ENCODE results near the gene ALDH1A2.
A peak's percentile ranks its signal among the peaks of the same experiment; 100 is the strongest.

Gene ALDH1A2

DNA sequence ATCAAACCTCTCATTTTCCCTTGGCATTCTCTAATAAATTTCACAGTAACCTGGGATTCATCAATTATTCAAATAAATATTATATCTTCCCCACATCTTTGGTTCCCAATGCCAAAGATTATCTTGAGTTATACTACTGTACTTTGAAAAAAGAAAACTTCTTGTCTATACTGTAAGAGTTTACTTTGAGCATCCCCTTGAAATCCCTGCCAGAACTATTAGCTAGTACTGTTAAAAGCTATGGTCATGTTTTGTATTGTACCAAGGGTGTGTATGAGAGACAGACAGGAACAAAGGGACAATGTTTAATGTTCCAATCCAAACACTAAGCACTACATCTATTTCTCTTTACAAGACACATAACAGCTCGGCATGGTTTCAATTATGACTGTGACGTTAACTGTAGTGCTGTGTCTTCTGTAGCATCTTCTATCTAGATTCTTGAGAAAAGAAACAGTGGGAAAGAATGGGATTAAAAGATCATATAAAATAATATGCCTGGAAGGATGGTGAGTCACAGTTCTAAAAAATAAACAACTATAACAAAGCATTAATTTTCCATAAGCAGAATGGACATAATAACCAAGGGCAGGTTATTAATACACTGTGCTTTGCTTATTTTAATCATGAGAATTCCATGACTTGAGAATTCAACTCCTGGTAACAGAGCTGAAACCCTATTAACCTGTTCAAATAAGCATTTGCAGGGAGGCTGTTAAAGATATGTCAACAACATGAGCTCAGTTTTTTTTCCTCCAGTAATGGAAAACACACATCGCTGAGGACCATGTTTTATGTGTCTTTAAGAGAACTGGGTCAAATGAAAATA is 71.1 kb downstream of the ALDH1A2 start:
- DNase-seq: no peak

DNA sequence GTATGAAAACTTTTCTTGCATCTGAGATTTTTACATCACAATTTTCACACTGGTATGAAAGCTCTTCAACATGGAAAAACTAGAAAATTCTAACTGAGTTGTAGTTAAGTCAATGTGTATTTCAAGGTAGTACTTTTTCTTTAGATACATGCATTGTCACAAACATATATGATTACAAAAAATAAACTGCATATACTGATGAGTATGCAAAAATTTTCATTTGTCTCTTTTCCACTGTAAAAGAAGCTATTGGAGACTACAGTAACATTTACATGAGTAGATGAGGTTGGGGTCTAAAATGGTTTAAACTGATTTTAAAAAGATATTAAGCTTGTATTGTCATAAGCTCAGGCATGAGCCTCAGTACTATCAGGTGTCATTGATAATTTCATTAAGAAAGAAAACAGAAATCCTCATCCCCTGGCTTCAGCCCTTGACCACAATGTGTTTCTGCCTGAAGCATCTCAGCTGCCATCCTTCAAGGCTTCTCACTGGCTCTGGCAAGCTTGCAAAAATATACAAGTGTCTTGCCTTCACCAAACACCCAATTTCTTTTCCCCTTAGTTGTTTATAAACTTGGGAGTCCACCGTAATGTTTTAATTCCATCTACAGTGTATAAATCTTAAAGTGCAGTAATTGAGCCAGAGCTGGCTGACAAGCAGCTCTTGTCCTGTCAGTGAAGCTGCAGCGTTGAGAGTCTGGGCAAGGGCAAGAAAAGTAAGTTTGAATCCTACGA is 71.9 kb downstream of the ALDH1A2 start:
- DNase-seq: no peak

DNA sequence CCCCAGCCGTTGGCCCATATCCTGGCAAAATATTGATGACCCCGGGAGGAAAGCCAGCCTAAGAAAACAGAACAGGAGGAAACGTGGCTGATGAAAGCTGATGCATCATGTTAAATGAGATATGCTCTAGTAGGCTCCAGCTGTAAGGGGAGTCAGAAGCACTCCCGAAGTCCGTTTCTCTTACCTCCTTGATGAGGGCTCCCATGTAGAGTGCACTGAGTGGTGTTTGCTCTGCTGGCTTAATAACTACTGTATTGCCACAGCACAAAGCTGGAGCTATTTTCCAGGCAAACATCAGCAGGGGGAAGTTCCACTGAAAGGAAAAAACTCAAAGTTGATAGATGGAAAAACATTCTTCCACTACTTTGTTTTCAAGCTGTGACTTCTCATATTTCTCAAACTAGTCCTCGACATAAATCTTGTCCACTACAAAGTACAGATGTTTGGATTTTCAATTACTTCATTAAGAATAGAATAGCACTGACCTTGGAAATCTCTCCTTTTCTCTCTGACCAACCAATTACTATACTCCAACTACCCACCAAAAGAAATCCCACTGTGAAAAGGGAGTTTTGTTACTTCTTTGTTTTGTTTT is 72.7 kb downstream of the ALDH1A2 start:
- no peak for DNase-seq

DNA sequence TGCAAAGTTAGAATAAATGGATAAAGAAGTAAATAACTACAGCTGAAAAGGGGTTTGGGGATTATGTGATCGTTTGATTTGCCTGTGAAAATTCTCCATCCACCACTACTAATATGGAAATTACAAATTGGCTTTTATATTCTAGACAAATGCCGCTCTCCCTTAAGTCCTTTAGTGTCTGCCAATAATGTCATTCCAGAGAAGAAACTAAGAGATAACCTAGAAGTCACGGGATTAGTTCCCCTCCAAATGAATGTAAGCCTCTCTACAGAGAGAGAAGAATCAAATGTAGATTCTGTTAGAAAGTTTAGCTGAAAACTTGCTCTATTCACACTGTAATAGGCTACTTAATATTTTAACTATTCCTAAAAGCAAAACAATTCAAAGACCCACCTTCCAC is 92.0 kb downstream of the ALDH1A2 start:
- DNase-seq: no peak

DNA sequence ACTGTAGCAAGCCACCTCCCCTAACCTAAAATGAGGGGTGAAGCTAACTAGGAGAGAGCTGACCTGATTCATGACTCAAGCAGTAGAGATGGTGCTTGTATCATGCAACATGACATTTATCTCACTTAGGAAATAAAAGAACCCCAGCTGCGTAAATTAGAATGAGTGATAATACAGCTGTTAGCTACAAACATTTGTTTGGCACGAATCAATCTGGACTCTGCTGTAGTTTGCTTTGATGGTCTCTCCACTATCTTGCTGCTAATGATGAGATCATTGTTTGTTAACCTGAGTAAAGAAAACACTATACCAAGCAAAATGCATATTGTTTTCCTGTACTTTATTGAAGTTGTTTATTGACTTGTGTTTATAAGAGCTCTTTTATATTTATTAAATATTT is 92.6 kb downstream of the ALDH1A2 start:
- no peak for DNase-seq

DNA sequence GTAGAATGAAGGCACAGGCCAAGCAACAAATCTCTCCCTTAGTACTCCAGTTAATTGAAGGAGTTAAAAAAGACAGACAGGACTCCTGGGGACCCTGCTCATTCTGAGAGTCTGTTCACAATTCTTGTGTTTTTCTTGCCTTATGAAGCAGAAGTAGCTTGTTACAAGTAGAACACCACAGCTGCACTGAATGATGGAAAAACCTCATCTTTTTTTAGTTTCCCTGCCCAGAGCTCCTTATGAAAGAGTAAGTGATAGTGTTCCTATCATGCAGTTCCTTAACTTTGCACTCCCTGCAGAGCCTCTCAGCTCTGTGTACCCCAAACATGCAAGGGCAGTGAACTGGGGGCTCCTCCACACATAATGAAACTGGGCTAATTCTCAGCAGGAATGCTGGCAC is 95.5 kb downstream of the ALDH1A2 start:
- no peak for DNase-seq

DNA sequence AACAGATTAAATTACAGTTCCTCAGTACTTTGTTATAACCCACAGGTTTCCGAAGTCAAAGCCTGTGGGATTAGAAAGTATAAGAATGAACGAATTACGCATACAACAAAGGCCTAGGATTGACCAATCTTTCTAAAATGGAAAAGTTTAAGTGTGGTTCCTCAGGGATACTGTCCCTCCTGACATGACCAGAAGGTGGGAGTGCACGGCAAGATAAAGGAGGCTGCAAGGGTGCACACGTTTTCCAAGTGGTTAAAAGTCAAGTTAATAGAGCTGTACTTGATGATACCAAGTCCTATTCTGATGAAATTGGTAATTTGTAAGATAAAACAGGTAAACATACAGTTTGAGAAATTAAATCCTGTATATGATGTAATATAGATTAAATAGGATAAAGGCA is 96.2 kb downstream of the ALDH1A2 start:
- DNase-seq: no peak

DNA sequence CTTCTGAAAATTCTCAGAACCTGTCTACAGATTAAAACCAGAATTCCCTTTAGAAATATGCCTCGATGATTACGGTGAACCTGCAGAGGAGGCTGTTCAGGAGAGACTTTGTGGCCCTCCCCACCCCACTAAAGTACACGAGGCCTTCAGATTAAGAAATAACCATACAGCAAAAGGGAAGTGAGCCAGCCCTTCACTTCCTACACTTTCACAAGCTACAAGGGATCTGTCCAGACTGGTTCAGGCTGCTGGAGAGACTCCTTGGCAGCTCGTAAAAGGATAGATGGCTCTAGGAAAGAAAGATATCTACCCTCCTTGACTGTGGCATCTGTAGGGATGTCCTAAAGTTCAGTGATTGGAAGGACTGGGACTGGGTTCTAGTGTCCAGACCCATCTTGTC is 102.6 kb downstream of the ALDH1A2 start:
- no peak for DNase-seq

DNA sequence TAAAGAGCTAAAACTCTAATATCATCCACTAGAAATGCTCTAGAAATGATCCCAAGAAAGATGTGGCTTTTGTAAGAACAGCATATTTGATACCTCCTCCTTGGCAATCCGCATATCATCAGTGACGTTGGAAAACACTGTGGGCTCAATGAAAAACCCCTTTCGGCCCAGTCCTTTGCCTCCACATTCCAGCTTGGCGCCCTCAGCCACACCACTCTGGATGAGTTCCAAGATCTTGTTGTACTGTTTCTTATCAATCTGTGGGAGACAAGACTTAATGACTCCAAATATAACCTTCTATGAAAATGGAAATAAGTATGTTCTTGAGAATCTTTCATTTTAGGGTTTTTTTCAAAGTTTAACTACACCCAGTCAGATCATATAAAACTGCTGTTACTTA is 103.6 kb downstream of the ALDH1A2 start:
- DNase-seq: no peak

DNA sequence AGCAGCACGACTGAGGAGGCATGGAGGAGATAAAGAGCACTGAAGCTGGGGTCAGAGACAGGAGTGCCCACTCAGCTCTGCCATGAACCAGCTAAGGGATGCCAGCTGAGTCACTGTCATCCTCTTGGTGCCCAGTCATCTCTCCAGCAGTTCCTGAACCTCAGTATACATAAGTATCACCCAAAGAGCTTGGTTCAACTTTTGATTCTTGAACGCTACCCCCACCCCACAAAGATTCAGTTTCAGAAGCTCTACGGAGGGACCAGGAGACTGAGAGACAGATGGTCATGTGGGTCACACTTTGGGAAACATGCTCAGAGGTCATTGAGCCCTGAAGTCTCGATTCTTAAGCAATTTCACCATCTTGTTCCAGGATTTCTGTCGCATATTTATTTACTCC is 108.4 kb downstream of the ALDH1A2 start:
- no peak for DNase-seq

DNA sequence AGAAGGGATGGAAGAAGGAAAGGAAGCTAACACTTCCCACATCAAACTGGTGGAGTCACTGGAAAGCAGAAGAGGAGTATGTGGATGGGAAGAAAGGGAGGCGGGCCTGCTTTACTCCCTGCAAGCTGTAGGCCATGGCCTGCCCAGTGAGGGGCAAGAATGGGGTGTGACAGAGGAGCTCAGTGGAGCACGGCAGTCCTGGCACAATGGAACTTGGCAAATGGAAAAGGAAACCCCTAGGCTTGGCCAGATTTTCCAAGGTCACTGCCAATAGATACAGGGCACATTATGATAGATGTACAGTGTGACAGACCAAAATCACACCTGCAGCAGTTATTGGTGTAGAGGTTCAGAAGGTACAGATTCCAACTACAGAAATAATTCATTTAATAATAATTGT is 111.6 kb downstream of the ALDH1A2 start:
- DNase-seq: no peak

DNA sequence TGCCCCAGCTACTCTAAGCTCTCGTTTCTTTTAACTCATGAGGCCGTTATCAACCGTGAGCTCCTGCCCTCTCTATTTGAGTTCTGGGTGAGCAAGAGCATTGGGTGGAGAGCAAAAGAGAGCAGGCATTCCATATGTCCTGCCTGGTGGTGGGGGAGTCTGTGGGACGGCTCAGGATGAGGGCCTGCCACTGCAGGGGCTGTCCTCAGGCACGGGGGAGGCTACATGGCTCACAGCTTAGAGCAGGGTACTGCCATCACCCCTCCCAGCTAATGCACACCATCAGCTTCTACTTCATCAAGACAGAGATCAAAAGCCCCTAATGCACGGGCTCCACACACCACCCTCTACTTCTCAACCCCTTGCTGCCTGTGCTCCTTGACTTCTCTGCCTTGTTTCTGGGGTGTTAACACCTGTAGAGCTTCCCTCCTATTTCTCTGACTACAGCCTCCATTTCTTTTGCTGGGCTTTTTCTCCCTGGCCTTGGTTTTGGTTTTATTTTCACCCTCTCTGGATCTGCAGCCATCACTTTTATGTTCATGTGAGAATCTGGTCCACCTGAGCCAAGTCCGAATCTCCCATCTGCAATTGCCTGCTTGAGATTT is 114.1 kb downstream of the ALDH1A2 start:
- no peak for DNase-seq

DNA sequence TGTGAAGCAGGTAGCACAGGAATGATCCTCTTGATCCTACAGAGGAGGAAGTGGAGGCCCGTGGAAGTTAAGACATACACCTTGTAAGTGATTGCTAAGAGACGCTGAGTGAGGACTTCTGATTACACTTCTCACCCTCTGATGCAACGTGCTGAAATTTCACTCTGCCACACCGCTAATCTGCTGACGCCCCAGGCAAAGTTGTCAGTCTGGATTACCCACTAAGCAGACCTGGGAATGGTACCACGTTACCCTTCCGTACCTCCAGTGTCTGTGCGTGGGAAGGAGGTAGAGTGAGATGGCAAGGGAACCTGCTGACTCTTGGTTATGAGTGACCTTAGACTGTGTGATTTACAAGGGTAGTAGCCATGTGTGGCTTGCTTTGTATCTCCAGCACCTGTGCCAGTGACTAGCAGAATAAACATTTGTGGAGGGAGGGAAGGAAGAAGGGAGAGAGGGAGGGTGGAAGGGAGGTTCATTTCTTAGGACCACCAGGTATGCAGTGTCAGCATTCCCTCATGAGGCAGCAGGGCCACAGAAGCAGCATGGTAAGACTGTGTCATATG is 115.0 kb downstream of the ALDH1A2 start:
- no peak for DNase-seq

DNA sequence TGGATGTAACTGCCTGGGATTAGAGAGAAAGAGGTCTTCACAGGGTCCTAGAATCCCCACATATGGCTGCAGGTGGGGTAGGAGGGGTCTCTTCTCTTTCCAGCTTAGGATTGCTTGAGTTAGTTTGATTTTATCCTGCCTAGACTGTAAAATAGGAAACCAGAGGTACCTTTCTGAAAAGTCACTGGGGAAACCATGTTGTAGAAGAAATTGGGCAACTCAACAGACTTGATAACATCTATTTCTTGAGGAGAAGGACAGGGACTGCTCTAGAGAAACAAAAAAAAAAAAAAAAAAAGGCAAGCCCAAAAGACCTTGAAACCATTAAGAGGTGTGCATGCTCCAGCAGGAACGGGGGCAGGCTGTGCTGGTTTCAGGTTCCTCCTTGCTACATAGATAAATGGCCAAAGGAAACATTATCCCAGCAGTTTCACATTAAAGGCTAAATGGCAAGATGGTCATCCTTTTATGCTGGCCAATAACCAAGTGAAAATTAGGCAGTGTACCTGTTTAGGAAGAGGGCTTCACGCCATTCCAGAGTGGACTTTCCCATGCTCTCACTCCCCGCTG is 116.1 kb downstream of the ALDH1A2 start:
- no peak for DNase-seq

DNA sequence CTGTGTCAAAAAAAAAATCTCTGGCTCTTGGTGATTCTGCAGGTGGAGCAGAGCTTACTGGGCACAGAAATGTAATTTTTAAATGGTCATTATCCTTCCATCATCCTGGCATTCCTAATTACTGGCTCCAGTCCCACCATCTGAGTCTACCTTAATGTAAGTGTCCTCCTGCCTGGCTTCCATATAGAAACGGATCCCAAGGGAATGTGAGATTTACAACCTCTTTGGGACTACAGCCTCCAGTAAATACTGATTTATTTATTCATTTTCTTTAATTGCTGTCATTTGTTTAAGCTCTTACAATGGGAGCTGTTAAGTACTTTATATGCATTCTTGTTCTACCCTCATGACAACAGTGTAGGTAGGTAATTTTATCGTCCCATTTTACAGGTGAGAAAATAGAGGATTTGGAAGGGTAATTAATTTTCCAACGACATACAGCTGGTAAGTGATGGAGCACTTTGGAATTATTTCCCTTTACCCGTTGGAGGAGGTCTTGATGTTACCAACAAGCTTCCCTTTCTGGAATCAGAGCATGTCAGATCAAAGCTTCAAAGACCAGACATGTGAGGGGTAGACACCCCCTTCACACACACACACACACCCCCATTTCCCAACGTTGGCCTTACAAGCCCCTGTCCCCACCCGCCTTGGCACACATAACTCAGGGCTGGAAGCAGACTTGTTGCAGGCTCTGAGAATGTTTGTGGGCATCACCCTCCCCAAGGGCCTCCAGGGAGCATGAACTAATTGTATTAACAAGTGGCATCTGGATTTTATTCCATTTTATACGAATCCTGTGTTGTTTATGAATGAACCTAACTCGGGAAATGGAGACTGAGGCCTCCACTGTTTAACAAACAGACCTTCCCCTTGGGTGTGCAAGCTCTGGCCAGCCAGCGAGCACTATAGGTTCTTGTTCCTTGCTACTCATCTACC is 116.9 kb downstream of the ALDH1A2 start:
- no peak for DNase-seq

DNA sequence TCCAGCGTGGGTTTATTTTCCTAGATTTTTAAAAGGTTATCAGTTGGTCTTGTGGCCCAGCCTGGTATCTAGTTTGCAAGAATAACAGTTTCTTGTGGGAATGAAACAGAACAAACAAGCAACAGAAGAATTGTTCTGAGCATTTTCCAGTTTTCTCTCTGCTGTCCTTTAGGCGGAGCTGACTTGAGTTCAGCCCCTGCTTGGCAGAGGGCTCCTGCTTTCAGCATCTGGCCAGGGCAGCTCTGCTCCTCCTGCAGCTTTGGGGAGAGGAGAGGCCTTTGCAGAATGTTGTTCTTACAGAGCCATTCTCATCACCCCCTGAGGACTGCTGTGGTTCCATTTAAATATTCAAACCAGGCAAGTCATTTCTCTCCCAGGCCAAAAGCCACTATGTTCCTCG is 117.7 kb downstream of the ALDH1A2 start:
- DNase-seq: peak; percentile 82

DNA sequence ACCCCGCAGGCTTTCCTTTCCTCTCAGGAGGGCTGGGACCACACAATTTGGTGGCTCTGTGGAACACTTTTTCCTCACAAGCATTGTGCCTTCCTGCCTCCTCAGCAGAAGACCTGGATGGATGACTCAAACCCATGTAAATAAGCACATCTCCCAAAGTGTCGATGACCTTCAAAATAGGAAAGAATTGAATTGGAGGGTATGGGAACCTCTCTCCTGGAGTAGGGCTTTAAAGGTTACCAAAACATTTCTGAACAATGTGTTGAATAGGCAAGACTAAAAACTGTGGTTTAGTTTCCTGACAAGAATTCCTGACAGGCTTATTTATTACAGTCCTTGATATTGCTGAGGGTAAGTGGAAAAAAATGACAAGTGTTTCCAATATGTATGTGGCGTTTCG is 118.2 kb downstream of the ALDH1A2 start:
- DNase-seq: no peak

DNA sequence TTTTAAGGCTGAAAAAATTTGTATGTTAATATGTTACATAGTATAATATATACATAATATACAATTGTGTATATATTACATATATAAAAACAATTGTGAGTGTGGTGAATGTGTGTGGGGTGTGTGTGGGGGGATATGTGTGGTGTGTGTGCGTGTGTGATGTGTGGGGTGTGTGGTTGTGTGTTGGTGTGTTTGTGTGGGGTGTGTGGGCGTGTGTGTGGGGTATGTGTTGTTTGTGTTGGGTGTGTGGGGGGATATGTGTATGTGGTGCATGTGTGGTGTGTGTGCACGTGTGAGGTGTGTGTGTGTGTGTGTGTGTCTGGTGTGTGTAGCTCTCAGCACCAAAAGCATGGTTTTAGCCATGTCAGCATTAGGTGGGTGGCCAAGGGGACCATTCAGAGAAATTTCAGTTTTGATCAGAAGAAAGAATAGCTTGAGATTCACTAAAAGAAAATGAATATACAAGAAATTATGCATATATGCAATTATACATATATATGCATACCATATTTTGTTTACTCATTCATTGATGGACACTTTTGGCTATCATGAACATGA is 118.9 kb downstream of the ALDH1A2 start:
- no peak for DNase-seq

DNA sequence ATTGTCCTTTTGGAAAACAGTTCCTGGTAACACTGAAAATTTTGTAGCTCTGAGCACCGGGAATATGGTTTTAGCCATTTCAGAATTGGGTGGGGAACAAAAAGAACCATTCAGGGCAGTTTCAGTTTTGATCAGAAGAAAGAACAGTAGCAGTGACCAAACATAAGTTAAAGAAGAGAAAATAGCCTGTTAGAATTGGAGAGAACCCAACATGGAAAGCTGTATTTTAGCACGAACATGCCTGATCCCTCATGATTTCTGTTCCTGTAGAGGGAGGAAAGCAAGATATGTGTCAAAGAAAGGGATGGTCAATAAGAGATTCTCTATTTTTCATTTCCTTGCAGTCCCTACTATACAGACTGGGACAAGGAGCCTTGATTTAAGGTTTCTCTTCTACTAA is 119.9 kb downstream of the ALDH1A2 start:
- DNase-seq: no peak

DNA sequence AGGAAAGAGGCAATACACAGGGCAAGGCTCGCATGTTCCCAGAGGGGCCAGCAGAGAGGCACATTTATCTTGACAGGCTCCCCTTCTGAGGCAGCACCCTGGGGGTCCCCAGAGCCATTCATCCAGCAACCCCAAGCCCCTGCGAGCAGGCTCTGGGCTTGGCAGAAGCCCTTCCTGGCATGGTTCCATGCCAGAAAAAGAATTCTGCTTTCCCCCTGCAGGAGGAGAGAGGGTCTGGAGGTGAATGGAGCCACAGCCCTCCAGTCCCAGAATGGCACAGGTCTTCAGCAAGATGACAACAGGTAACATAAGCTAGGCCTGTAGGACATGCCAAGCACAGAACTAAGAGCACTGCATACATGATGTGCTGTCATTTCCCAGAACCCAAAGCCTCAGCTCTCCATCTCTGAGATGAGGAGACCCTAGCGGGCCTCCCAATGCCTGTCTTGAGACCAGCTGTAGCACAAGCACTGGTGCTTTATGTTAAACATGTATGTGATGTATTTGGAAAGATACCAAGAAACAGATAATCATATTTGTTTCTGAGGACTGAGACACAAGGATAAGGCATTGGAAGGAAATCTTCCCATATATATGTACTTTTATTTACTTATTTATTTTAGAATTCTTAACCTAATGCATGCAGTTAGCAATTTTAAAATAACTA is 121.6 kb downstream of the ALDH1A2 start:
- DNase-seq: no peak

DNA sequence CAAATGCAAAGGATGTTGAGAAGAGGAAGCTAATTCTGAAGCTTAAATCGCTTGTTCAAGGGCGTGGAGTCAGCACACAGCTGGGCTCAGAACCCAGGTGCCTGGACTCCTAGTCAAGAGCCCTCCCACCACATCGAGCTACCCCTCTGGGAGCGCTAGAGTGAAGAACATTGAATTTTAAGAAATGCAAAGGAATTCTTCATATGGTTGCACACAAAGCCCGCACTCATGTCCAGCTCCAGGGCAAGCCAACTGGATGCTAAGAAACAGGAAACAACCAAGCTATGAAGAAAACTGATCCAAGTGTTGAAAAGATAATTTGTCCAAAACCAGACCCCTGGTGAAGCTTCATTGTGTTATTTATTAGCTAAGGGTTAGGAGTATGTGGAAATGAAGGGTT is 122.3 kb downstream of the ALDH1A2 start:
- peak; percentile 43 for DNase-seq

Measured in right hindlimb (tissue), 1 donor.